WTC11 (cell line): Measurements from ENCODE around the gene CTXN1.

Experiments
- CTCF ChIP-seq: fragments of 200-600 bp; IDR thresholded peaks from 2 replicates; pipeline ENCODE4 v1.8.0; 2022; ENCODE audit warnings: antibody characterized with exemption
- IRF2 ChIP-seq: sonication (generic); formaldehyde crosslinking; IDR thresholded peaks from 2 replicates; pipeline ENCODE4 v1.8.0; 2022; ENCODE audit warnings: low read depth, missing genetic modification reagents, borderline replicate concordance
- KAT7 ChIP-seq: sonication (generic); formaldehyde crosslinking; IDR thresholded peaks from 2 replicates; pipeline ENCODE4 v1.8.1; 2023; ENCODE audit warnings: missing genetic modification reagents, mild to moderate bottlenecking, borderline replicate concordance
- NR2C2 ChIP-seq: sonication (generic); formaldehyde crosslinking; IDR thresholded peaks from 2 replicates; pipeline ENCODE4 v1.8.0; 2022; ENCODE audit warnings: mild to moderate bottlenecking, missing genetic modification reagents
- RELA ChIP-seq: sonication (generic); formaldehyde crosslinking; IDR thresholded peaks from 2 replicates; pipeline ENCODE4 v1.8.1; 2022; ENCODE audit warnings: missing genetic modification reagents, mild to moderate bottlenecking, borderline replicate concordance
- TP53 ChIP-seq: sonication (generic); formaldehyde crosslinking; IDR thresholded peaks from 2 replicates; pipeline ENCODE4 v1.8.1; 2023; ENCODE audit warnings: mild to moderate bottlenecking, missing genetic modification reagents
- TF ChIP-seq, protein P1 (sequence below): sonication (generic); formaldehyde crosslinking; IDR thresholded peaks from 2 replicates; pipeline ENCODE4 v1.8.0; 2022; ENCODE audit warnings: mild to moderate bottlenecking, missing genetic modification reagents

- no peak for TF ChIP-seq KAT7 (CRISPR knock-in tag)
- no peak for TF ChIP-seq TP53
- TF ChIP-seq CTCF = peak; percentile 71
- TF ChIP-seq, protein P1, sequence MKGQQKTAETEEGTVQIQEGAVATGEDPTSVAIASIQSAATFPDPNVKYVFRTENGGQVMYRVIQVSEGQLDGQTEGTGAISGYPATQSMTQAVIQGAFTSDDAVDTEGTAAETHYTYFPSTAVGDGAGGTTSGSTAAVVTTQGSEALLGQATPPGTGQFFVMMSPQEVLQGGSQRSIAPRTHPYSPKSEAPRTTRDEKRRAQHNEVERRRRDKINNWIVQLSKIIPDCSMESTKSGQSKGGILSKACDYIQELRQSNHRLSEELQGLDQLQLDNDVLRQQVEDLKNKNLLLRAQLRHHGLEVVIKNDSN (CRISPR knock-in tag) = no peak
- no peak for TF ChIP-seq NR2C2 (CRISPR knock-in tag)
- no peak for TF ChIP-seq IRF2 (CRISPR knock-in tag)
- no peak for TF ChIP-seq RELA
Measured at GRCh38 chr19:7928741-7929701, 3.1 kb upstream of the CTXN1 start.
